Spleen (tissue), 11 donors: ENCODE results near the gene NFS1. TPM values are rescaled to one million over a fixed set of nuclear protein-coding genes. Genes with fewer than 3 reads are reported as not detected.
A peak's percentile ranks its signal among the peaks of the same experiment; 100 is the strongest.
"Not testable (repeated sequence)": the region's sequence is repeated elsewhere in the genome, so short reads cannot be mapped to it uniquely, and the experiment has no call there.

Source experiments
- DNase-seq: peaks from one replicate; pipeline ENCODE4 v3.0.0-alpha.2; 2020
- H3K27ac ChIP-seq, 8 donors: fragments of 200-600 bp; sonication (generic) in 7 of 8; 1 replicate in 4 of 8; 2 replicates in 4 of 8; pipeline versions ENCODE4 v1.5.0 to v1.8.0; 2016 to 2021; ENCODE audit warnings: inconsistent platforms in 4 of 8, mild to moderate bottlenecking in 4 of 8, moderate library complexity in 1 of 8
- H3K27me3 ChIP-seq, 7 donors: fragments of 200-600 bp; sonication (generic) in 6 of 7; replicated peaks in 1 of 7; 1 replicate in 4 of 7; 2 replicates in 3 of 7; pipeline versions ENCODE4 v1.5.0 to v1.8.0; 2016 to 2021; ENCODE audit warnings: inconsistent platforms in 3 of 7, mild to moderate bottlenecking in 1 of 7
- H3K36me3 ChIP-seq, 6 donors: fragments of 200-600 bp; sonication (generic) in 5 of 6; 1 replicate in 4 of 6; 2 replicates in 2 of 6; pipeline versions ENCODE4 v1.5.0 to v1.8.0; 2016 to 2021; ENCODE audit warnings: inconsistent platforms in 2 of 6
- H3K4me1 ChIP-seq, 6 donors: fragments of 200-600 bp; sonication (generic) in 5 of 6; 1 replicate in 3 of 6; 2 replicates in 3 of 6; pipeline versions ENCODE4 v1.5.0 to v1.8.0; 2016 to 2021; ENCODE audit warnings: inconsistent platforms in 3 of 6
- H3K4me3 ChIP-seq, 8 donors: fragments of 200-600 bp; sonication (generic) in 7 of 8; 1 replicate in 4 of 8; 2 replicates in 4 of 8; pipeline versions ENCODE4 v1.5.0 to v1.8.0; 2016 to 2021; ENCODE audit warnings: inconsistent platforms in 4 of 8, mild to moderate bottlenecking in 4 of 8, moderate library complexity in 2 of 8
- H3K9me3 ChIP-seq, 8 donors: fragments of 200-600 bp; sonication (generic) in 7 of 8; 1 replicate in 4 of 8; 2 replicates in 4 of 8; pipeline versions ENCODE4 v1.5.0 to v1.8.0; 2016 to 2021; ENCODE audit warnings: inconsistent platforms in 4 of 8
- POLR2A ChIP-seq, 3 donors: fragments of 450-650 bp; IDR thresholded peaks; one replicate each; pipeline ENCODE4 v1.5.1; 2017; ENCODE audit warnings: antibody characterized with exemption in 3 of 3, mild to moderate bottlenecking in 1 of 3
- POLR2AphosphoS5 ChIP-seq, 3 donors: sonication (generic); formaldehyde crosslinking; IDR thresholded peaks; one replicate each; pipeline ENCODE4 v1.5.1; 2017; ENCODE audit warnings: antibody characterized with exemption in 3 of 3
- WGBS, 5 donors: extraction: QIAGEN DNeasy Blood & Tissue Kit in 3 of 5; methylation state at CpG; one replicate each; pipeline versions ENCODE4 v1.1.5 to v1.1.7; 2013 to 2018; 5-methylcytosine and 5-hydroxymethylcytosine counted together
- intact Hi-C: fragments of 100-400 bp; cut with DNase I; formaldehyde crosslinking; loops from one replicate; pipeline ENCODE4 v1.15.0; 2023; ENCODE audit warnings: low total_unique reads
- polyA plus RNA-seq, 3 donors: library from polyadenylated mRNA; stranded (reverse); fragments of 200-250 nt; gene quantifications; one replicate each; pipeline ENCODE4 v1.2.1, GENCODE V29; 2013
- total RNA-seq, 7 donors: library from RNA; depleted of rRNA in 3 of 7; stranded (reverse); fragments of >200 nt in 3 of 7; fragmentation: NEBNext Ultra II Directional in 4 of 7; extraction: Animal tissue kit (Norgen Biotek cat#: 25700) in 4 of 7; gene quantifications; one replicate each; pipeline versions ENCODE4 v1.1.0 to v1.2.1, GENCODE V29; 2016 to 2021
- TF ChIP-seq, protein P1 (sequence below), 11 experiments: fragments of 200-600 bp in 7 of 11; fragments of 450-650 bp in 4 of 11; sonication (generic) in 4 of 11; IDR thresholded peaks in 8 of 11; conservative IDR thresholded peaks in 3 of 11; 1 replicate in 7 of 11; 2 replicates in 4 of 11; pipeline versions ENCODE4 v1.4.0 to v1.8.0; 2016 to 2021; ENCODE audit warnings: antibody characterized with exemption in 11 of 11, inconsistent platforms in 4 of 11, mild to moderate bottlenecking in 1 of 11
- donor health status: healthy with polysubstance abuse.
- donor health status: DM: no; HTN: no; CAD: no; lungs with moderate emphysema.
- donor health status: DM: no; HTN: no; CAD: no.
- donor health status: Bipolar disorder and iron deficiency.
- donor health status: healthy.
- donor health status: DM: no; HTN: no; CAD: no.
- donor health status: DM: yes; HTN: yes; CAD: no.

NFS1 gene
- total and polyA plus RNA-seq, 10 donors: 21.3 to 40.8 (median 25.7) TPM

DNA sequence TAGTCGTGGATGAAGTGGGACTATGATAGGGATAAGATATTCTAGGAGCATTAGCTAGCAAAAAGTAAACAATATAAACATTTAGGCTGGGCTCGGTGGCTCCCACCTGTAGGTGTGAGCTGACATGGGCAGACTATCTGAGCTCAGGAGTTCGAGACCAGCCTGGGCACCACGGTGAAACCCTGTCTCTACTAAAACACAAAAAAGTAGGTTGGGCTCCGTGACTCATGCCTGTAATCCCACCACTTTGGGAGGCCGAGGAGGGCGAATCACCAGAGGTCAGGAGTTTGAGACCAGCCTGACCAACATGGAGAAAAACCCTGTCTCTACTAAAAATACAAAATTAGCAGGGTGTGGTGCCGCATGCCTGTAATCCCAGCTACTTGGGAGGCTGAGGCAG, 19.2 kb upstream of the NFS1 start:
- H3K36me3 ChIP-seq: peaks cover 8 to 100% (median 100%) of the 10 kb centered on the region in 6 donors
- 88 to 94% (median 93%) methylated on average over 8 of the region's 8 CpGs for WGBS, 5 donors
- H3K27ac ChIP-seq, intact Hi-C loops, H3K4me3 ChIP-seq, DNase-seq, H3K27me3 ChIP-seq, H3K9me3 ChIP-seq: not testable (repeated sequence)
- TF ChIP-seq POLR2AphosphoS5 (IDR thresholded peaks at IDR 0.05): peak in 1 of 3 donors; percentile 21
- H3K4me1 ChIP-seq: peaks cover 3 to 99% (median 30%) of the 10 kb centered on the region in 6 donors

GRCh38 chr20:35716330-35716729, 17.2 kb upstream of the NFS1 start:
- no peaks in the 10 kb centered on the region for H3K9me3 ChIP-seq
- no peaks in the 10 kb centered on the region for H3K27me3 ChIP-seq
- DNase-seq: no peak
- peaks cover 8 to 100% (median 99%) of the 10 kb centered on the region in 6 donors for H3K36me3 ChIP-seq
- TF ChIP-seq, protein P1, sequence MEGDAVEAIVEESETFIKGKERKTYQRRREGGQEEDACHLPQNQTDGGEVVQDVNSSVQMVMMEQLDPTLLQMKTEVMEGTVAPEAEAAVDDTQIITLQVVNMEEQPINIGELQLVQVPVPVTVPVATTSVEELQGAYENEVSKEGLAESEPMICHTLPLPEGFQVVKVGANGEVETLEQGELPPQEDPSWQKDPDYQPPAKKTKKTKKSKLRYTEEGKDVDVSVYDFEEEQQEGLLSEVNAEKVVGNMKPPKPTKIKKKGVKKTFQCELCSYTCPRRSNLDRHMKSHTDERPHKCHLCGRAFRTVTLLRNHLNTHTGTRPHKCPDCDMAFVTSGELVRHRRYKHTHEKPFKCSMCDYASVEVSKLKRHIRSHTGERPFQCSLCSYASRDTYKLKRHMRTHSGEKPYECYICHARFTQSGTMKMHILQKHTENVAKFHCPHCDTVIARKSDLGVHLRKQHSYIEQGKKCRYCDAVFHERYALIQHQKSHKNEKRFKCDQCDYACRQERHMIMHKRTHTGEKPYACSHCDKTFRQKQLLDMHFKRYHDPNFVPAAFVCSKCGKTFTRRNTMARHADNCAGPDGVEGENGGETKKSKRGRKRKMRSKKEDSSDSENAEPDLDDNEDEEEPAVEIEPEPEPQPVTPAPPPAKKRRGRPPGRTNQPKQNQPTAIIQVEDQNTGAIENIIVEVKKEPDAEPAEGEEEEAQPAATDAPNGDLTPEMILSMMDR (IDR thresholded peaks at IDR 0.05 in 8 of 11, conservative IDR thresholded peaks at IDR 0.05 in 3 of 11): no peak
- TF ChIP-seq POLR2AphosphoS5 (IDR thresholded peaks at IDR 0.05): no peak
- TF ChIP-seq POLR2A (IDR thresholded peaks at IDR 0.05): no peak
- H3K4me3 ChIP-seq: no peak overlapping the region
- intact Hi-C loops: no loop called here
- peaks cover 7 to 100% (median 36%) of the 10 kb centered on the region in 6 donors for H3K4me1 ChIP-seq
- no peak overlapping the region for H3K27ac ChIP-seq
- 91 to 96% (median 94%) methylated on average over 4 of the region's 4 CpGs for WGBS, 5 donors

DNA sequence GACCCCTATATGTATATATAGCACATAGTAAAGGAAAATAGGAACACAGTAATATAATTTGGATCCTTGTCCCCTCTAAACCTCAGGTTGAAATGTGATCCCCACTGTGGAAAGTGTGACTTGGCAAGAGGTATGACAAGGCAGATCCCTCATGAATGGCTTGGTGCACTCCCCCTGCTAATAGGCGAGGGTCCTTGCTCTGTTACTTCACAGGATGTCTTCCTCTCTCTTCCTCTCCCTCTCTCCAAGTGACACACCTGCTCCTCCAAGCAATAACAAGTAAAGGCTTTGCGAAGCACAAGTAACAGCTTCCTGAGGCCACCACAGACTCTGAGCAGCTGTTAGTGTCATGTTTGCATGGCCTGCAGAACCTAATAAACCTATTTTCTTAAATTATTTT, 16.5 kb upstream of the NFS1 start:
- Histone ChIP-seq H3K27me3 (no peaks in the 10 kb centered on the region), H3K27ac (no peak overlapping the region), H3K9me3 (no peaks in the 10 kb centered on the region), H3K4me3 (no peak overlapping the region), H3K36me3 (peaks cover 5 to 100% (median 99%) of the 10 kb centered on the region in 6 donors), H3K4me1 (peaks cover 8 to 100% (median 42%) of the 10 kb centered on the region in 6 donors)
- WGBS, 5 donors: 84 to 98% (median 86%) methylated on average over 2 of the region's 2 CpGs
- TF ChIP-seq, protein P1 (IDR thresholded peaks at IDR 0.05 in 8 of 11, conservative IDR thresholded peaks at IDR 0.05 in 3 of 11): no peak
- TF ChIP-seq POLR2AphosphoS5 (IDR thresholded peaks at IDR 0.05) (no peak), POLR2A (IDR thresholded peaks at IDR 0.05) (no peak)
- intact Hi-C loops: no loop called here
- DNase-seq: no peak

- peaks cover 5 to 100% (median 96%) of the 10 kb centered on the region in 6 donors for H3K36me3 ChIP-seq
- no peak overlapping the region for H3K27ac ChIP-seq
- H3K9me3 ChIP-seq: no peaks in the 10 kb centered on the region
- H3K27me3 ChIP-seq: no peaks in the 10 kb centered on the region
- TF ChIP-seq POLR2A (IDR thresholded peaks at IDR 0.05) (no peak), POLR2AphosphoS5 (IDR thresholded peaks at IDR 0.05) (no peak)
- TF ChIP-seq, protein P1 (IDR thresholded peaks at IDR 0.05 in 8 of 11, conservative IDR thresholded peaks at IDR 0.05 in 3 of 11): no peak
- 73 to 86% (median 83%) methylated on average over 4 of the region's 4 CpGs for WGBS, 5 donors
- no peak overlapping the region for H3K4me3 ChIP-seq
- DNase-seq: no peak
- H3K4me1 ChIP-seq: peaks cover 16 to 100% (median 52%) of the 10 kb centered on the region in 6 donors
- intact Hi-C loops: no loop called here
Observed at GRCh38 chr20:35714127-35714526, 15.0 kb upstream of the NFS1 start.

DNA sequence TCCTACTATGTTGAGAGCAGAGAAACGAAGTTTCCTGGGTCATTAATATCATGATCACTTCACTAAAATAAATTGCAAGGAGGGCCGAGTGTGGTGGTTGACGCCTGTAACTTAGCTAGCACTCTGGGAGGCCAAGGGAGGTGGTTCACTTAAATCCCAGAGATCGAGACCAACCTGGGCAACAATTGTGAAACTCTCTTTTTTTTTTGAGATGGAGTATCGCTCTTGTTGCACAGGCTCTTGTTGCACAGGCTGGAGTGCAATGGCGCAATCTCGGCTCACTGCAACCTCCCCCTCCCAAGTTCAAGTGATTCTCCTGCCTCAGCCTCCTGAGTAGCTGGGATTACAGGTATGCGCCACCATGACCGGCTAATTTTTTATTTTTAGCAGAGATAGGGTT, 14.0 kb upstream of the NFS1 start:
- peak in 2 of 3 donors; percentile 25 to 50 for TF ChIP-seq POLR2AphosphoS5 (IDR thresholded peaks at IDR 0.05)
- DNase-seq, H3K9me3 ChIP-seq, H3K4me3 ChIP-seq, H3K27ac ChIP-seq, H3K27me3 ChIP-seq, intact Hi-C loops: not testable (repeated sequence)
- Histone ChIP-seq H3K36me3 (peaks cover 5 to 100% (median 92%) of the 10 kb centered on the region in 6 donors), H3K4me1 (peaks cover 16 to 100% (median 55%) of the 10 kb centered on the region in 6 donors)
- WGBS, 5 donors: 78 to 93% (median 81%) methylated on average over 9 of the region's 9 CpGs
